Pancreas (tissue), 10 donors: ENCODE results near the gene ALDH4A1. TPM values are rescaled to one million over a fixed set of nuclear protein-coding genes. Genes with fewer than 3 reads are reported as not detected.

Source experiments
- ATAC-seq, 4 donors: fragments of 200-7000 bp; cut with Tn5 transposase; one replicate each; pipeline versions ENCODE4 v1.8.0 to v1.9.1; 2020; ENCODE audit warnings: mild to moderate bottlenecking in 4 of 4, moderate library complexity in 4 of 4
- DNase-seq, 6 donors: peaks; one replicate each; pipeline ENCODE4 v3.0.0-alpha.2; 2020
- FAIRE-seq: peaks from 2 replicates; lab custom pipeline; 2012; peaks lifted over from hg19 to GRCh38; lab: Jason Lieb, UNC
- H3K27ac ChIP-seq, 4 donors: fragments of 200-600 bp; sonication (generic); 1 replicate in 3 of 4; 2 replicates in 1 of 4; pipeline versions ENCODE4 v1.5.0 to v1.8.0; 2020
- H3K27me3 ChIP-seq, 4 donors: fragments of 200-600 bp; one replicate each; pipeline ENCODE4 v1.8.0; 2021
- H3K36me3 ChIP-seq, 3 donors: fragments of 200-600 bp; sonication (generic) in 1 of 3; one replicate each; pipeline versions ENCODE4 v1.5.0 to v1.8.0; 2020 to 2021
- H3K4me1 ChIP-seq, 3 donors: fragments of 200-600 bp; one replicate each; pipeline ENCODE4 v1.8.0; 2021
- H3K4me3 ChIP-seq, 4 donors: fragments of 200-600 bp; sonication (generic) in 2 of 4; one replicate each; pipeline versions ENCODE4 v1.5.0 to v1.8.0; 2020 to 2021
- H3K9me3 ChIP-seq, 4 donors: fragments of 200-600 bp; one replicate each; pipeline ENCODE4 v1.8.0; 2021
- WGBS, 2 donors: extraction: QIAGEN DNeasy Blood & Tissue Kit; methylation state at CpG; one replicate each; pipeline ENCODE4 v1.1.7; 2013; 5-methylcytosine and 5-hydroxymethylcytosine counted together
- intact Hi-C, 3 donors: fragments of 100-400 bp; cut with DNase I; formaldehyde crosslinking; loops; one replicate each; pipeline versions ENCODE4 v1.11.1 to v1.14.2; 2022
- polyA plus RNA-seq, 2 donors: library from polyadenylated mRNA; stranded (reverse); fragments of 200-250 nt; gene quantifications; one replicate each; pipeline ENCODE4 v1.2.3, GENCODE V29; 2013
- total RNA-seq, 6 donors: library from RNA; stranded (reverse); fragmentation: NEBNext Ultra II Directional in 4 of 6; extraction: Animal tissue kit (Norgen Biotek cat#: 25700) in 4 of 6; gene quantifications; one replicate each; pipeline versions ENCODE4 v1.2.1 to v1.2.4, GENCODE V29; 2021 to 2023
- TF ChIP-seq, protein P1 (sequence below), 4 donors: fragments of 200-600 bp; sonication (generic) in 3 of 4; IDR thresholded peaks; one replicate each; pipeline versions ENCODE4 v1.5.0 to v1.8.0; 2021; ENCODE audit warnings: antibody characterized with exemption in 4 of 4
- donor health status: healthy with polysubstance abuse.
- donor health status: DM: no; HTN: no; CAD: no; lungs with moderate emphysema.
- donor health status: DM: no; HTN: no; CAD: no.
- donor health status: control.
- donor health status: control.
- donor health status: Bipolar disorder and iron deficiency.
- donor health status: DM: yes; HTN: yes; CAD: no.
- donor health status: DM: no; HTN: no; CAD: no.
- donor health status: DM: no; HTN: no; CAD: no.
- donor health status: DM: yes; HTN: yes; CAD: no.

Gene ALDH4A1
- total and polyA plus RNA-seq, 8 donors: 1.4 to 7.6 (median 4.4) TPM

- ATAC-seq: no peak
- TF ChIP-seq, protein P1, sequence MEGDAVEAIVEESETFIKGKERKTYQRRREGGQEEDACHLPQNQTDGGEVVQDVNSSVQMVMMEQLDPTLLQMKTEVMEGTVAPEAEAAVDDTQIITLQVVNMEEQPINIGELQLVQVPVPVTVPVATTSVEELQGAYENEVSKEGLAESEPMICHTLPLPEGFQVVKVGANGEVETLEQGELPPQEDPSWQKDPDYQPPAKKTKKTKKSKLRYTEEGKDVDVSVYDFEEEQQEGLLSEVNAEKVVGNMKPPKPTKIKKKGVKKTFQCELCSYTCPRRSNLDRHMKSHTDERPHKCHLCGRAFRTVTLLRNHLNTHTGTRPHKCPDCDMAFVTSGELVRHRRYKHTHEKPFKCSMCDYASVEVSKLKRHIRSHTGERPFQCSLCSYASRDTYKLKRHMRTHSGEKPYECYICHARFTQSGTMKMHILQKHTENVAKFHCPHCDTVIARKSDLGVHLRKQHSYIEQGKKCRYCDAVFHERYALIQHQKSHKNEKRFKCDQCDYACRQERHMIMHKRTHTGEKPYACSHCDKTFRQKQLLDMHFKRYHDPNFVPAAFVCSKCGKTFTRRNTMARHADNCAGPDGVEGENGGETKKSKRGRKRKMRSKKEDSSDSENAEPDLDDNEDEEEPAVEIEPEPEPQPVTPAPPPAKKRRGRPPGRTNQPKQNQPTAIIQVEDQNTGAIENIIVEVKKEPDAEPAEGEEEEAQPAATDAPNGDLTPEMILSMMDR (IDR thresholded peaks at IDR 0.05): no peak
- Histone ChIP-seq H3K4me3 (no peak overlapping the region), H3K4me1 (peaks cover 32 to 73% (median 35%) of the 10 kb centered on the region in 3 donors), H3K27me3 (no peaks in the 10 kb centered on the region), H3K9me3 (no peaks in the 10 kb centered on the region), H3K27ac (peak overlapping the region in 2 of 4 donors; percentile 33 to 44), H3K36me3 (peaks cover 0 to 2% (median 0%) of the 10 kb centered on the region in 3 donors)
- DNase-seq: peak in 1 of 6 donors; percentile 31
- 55 to 58% methylated on average over 9 of the region's 9 CpGs for WGBS, 2 donors
- intact Hi-C loops: loop anchor here in 1 of 3 donors (5.0 kb wide), 1 partner anchor 35 kb away; no protein-coding TSS in a partner anchor
- no peak for FAIRE-seq
Observed at GRCh38 chr1:18947570-18947969, 45.2 kb upstream of the ALDH4A1 start.

GRCh38 chr1:18946550-18947381 is 44.4 kb upstream of the ALDH4A1 start:
- no peak for FAIRE-seq
- H3K4me3 ChIP-seq: no peak overlapping the region
- 63 to 70% methylated on average over 15 of the region's 15 CpGs for WGBS, 2 donors
- no peak for ATAC-seq
- H3K4me1 ChIP-seq: peaks cover 39 to 73% (median 42%) of the 10 kb centered on the region in 3 donors
- H3K9me3 ChIP-seq: no peaks in the 10 kb centered on the region
- H3K36me3 ChIP-seq: peaks cover 0 to 2% (median 0%) of the 10 kb centered on the region in 3 donors
- peak overlapping the region in 2 of 4 donors; percentile 33 to 44 for H3K27ac ChIP-seq
- intact Hi-C loops: loop anchor here in 1 of 3 donors (5.0 kb wide), 1 partner anchor 34 kb away; no protein-coding TSS in a partner anchor
- TF ChIP-seq, protein P1 (IDR thresholded peaks at IDR 0.05): no peak
- H3K27me3 ChIP-seq: no peaks in the 10 kb centered on the region
- no peak for DNase-seq

- no peak for ATAC-seq
- Histone ChIP-seq H3K4me3 (no peak overlapping the region), H3K4me1 (peaks cover 41 to 72% (median 46%) of the 10 kb centered on the region in 3 donors), H3K27me3 (no peaks in the 10 kb centered on the region), H3K27ac (peak overlapping the region in 2 of 4 donors; percentile 15 to 41), H3K36me3 (peaks cover 0 to 2% (median 0%) of the 10 kb centered on the region in 3 donors), H3K9me3 (no peaks in the 10 kb centered on the region)
- no peak for FAIRE-seq
- intact Hi-C loops: loop anchor here in 1 of 3 donors (5.0 kb wide), 1 partner anchor 33 kb away; no protein-coding TSS in a partner anchor
- 53 to 56% methylated on average over 14 of the region's 14 CpGs for WGBS, 2 donors
- TF ChIP-seq, protein P1 (IDR thresholded peaks at IDR 0.05): no peak
- peak in 1 of 6 donors; percentile 46 for DNase-seq
Observed at GRCh38 chr1:18945401-18945849, 43.1 kb upstream of the ALDH4A1 start.

DNA sequence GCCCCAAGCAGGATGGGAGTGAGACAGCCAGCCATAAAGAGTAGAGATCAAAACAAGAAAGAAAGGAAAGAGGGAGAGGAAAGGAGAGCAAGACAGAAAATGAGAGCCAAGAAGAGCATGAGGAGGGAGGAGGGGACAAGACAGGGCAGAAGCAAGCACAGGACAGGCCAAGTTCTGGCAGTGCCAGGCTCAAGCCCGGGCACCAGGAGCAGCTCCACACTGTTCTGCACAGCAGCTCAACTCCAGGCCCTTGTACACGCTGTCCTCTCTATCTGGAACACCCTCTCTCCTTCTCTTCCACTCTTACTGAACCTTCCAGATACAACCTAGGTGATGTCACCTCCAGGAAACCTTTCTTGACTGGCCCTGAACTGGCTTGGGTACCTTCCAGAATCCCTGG is 42.5 kb upstream of the ALDH4A1 start:
- H3K4me3 ChIP-seq: no peak overlapping the region
- WGBS, 2 donors: 41 to 50% methylated on average over 2 of the region's 2 CpGs
- H3K4me1 ChIP-seq: peaks cover 41 to 69% (median 46%) of the 10 kb centered on the region in 3 donors

More for the DNA sequence above, 42.5 kb upstream of the ALDH4A1 start:
- no peaks in the 10 kb centered on the region for H3K27me3 ChIP-seq
- peaks cover 0 to 2% (median 0%) of the 10 kb centered on the region in 3 donors for H3K36me3 ChIP-seq
- intact Hi-C loops: loop anchor here in 1 of 3 donors (5.0 kb wide), 1 partner anchor 33 kb away; no protein-coding TSS in a partner anchor
- ATAC-seq: peak in 1 of 4 donors; percentile 15
- no peak for FAIRE-seq
- TF ChIP-seq, protein P1 (IDR thresholded peaks at IDR 0.05): no peak
- H3K9me3 ChIP-seq: no peaks in the 10 kb centered on the region
- peak overlapping the region in 2 of 4 donors; percentile 15 to 41 for H3K27ac ChIP-seq
- no peak for DNase-seq
